Left cardiac atrium (tissue), 4 donors: Measurements from ENCODE around the gene PRRC2C. TPM values are rescaled to one million over a fixed set of nuclear protein-coding genes. Genes with fewer than 3 reads are reported as not detected.
A peak's percentile ranks its signal among the peaks of the same experiment; 100 is the strongest.
"Not testable (repeated sequence)": the region's sequence is repeated elsewhere in the genome, so short reads cannot be mapped to it uniquely, and the experiment has no call there.

Experiments used
- ATAC-seq, 2 donors: fragments of 200-7000 bp; cut with Tn5 transposase; one replicate each; pipeline ENCODE4 v1.9.1; 2020; ENCODE audit warnings: mild to moderate bottlenecking in 2 of 2, moderate library complexity in 2 of 2
- DNase-seq: peaks from one replicate; pipeline ENCODE4 v3.0.0-alpha.2; 2020
- intact Hi-C, 2 donors: fragments of 100-400 bp; cut with DNase I; formaldehyde crosslinking; loops; one replicate each; pipeline versions ENCODE4 v1.14.1 to v1.15.1; 2022 to 2023
- total RNA-seq, 2 donors: library from RNA; stranded (reverse); fragmentation: NEBNext Ultra II Directional; extraction: Animal tissue kit (Norgen Biotek cat#: 25700); gene quantifications; one replicate each; pipeline ENCODE4 v1.2.1, GENCODE V29; 2021
- donor health status: DM: no; HTN: yes; CAD: no.
- donor health status: DM: no; HTN: yes; CAD: no; lungs with severe emphysema.
- donor health status: DM: yes; HTN: yes; CAD: no.
- donor health status: Dilated cardiomyopathy.

PRRC2C gene
- total RNA-seq, 2 donors from 2014 or later, result 53.0 to 70.9 TPM

GRCh38 chr1:171563675-171564074 lies 78.3 kb downstream of the PRRC2C start:
- DNase-seq, result no peak
- intact Hi-C loops, result no loop called here
- no peak for ATAC-seq

- ATAC-seq (no peak), DNase-seq (no peak)
- intact Hi-C loops, result no loop called here
Observed at GRCh38 chr1:171566467-171566866, 81.1 kb downstream of the PRRC2C start.

DNA sequence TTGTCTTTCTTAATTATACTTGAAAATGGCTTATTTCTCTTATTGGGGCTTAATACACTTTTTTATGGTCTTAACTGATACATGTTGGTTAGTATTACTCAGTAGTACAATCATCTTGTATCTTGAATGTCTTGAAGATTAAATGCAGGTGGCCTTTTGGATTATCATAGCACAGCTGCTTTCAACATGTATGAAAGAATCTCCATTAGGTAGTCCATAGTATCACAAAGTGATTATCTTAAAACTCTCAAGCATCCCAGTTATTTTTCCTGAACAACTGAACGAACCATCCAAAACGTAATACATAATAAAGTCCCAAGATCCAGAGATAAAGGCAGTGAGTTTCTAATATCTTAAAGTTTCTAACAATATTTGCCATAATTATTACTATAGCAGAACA lies 85.0 kb downstream of the PRRC2C start:
- DNase-seq, result no peak
- intact Hi-C loops, result no loop called here
- no peak for ATAC-seq

GRCh38 chr1:171576144-171576543 lies 90.8 kb downstream of the PRRC2C start:
- ATAC-seq, result no peak
- no peak for DNase-seq
- intact Hi-C loops, result no loop called here

- DNase-seq, result no peak
- ATAC-seq, result no peak
- intact Hi-C loops, result loop anchor here (5.0 to 10.0 kb wide), 2 partner anchors 49 to 56 kb away; no protein-coding TSS in a partner anchor
Observed at GRCh38 chr1:171581226-171581625, 95.9 kb downstream of the PRRC2C start.

DNA sequence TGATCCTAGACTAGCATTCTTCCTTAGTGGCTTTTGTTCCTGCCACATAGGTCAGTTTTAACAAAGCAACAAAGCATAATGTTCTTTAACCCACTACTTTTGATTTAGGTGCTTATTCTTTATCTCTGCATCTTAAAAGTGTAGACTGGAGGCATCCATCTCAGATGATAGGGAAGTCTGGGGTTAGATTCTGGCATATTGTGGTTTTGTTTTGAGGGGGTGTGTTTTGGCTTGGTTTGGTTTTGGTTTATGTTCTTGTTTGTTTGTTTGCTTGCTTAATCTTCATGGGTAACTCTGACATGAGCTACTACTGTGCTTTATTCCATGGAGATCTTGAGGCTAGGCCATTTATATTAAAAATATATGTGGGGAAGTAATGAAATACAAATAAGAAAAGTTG lies 96.4 kb downstream of the PRRC2C start:
- DNase-seq, result no peak
- no peak for ATAC-seq
- intact Hi-C loops, result loop anchor here (5.0 to 10.0 kb wide), 2 partner anchors 49 to 57 kb away; no protein-coding TSS in a partner anchor

DNA sequence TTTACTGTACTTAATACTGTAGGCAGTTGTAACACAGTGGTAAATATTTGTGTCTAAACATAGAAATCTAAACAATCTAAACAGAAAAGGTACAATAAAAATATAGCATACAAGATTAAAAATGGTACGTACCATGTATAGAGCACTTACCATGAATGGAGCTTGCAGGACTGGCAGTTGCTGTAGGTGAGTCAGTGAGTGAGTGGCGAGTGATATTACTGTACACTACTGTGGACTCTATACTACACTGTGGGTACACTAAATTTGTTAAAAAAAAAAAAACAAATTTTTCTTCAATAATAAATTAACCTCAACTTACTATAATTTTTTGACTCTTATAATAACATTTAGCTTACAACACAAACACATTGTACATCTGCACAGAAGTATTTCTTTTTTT lies 97.3 kb downstream of the PRRC2C start:
- intact Hi-C loops, result loop anchor here (5.0 to 10.0 kb wide), 2 partner anchors 50 to 58 kb away; no protein-coding TSS in a partner anchor
- ATAC-seq (no peak), DNase-seq (no peak)

GRCh38 chr1:171583591-171584201 lies 98.4 kb downstream of the PRRC2C start:
- intact Hi-C loops, result loop anchor here (5.0 to 10.0 kb wide), 2 partner anchors 51 to 59 kb away; no protein-coding TSS in a partner anchor
- no peak for DNase-seq
- no peak for ATAC-seq

GRCh38 chr1:171585715-171586114 lies 100.4 kb downstream of the PRRC2C start:
- intact Hi-C loops, result loop anchor here in 1 of 2 donors (10.0 kb wide), 1 partner anchor 61 kb away; no protein-coding TSS in a partner anchor
- no peak for DNase-seq
- no peak for ATAC-seq

DNA sequence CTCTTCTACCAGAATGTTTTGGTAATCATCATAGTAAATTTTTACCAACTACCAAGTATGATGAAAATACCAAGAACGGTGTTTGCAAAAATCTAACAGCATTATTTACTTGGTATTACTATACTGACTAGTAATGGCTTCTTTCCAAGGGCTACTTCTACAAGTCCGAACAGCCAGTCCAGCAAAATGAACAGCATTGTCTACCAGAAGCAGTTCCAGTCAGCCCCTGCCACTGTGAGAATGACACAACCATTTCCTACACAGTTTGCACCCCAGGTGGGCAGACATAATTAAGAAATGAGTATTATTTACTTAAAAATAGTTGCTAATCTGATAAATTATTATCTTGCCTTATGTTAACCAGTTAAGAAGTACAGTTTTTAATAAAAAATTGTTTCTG lies 102.9 kb downstream of the PRRC2C start:
- DNase-seq (no peak), ATAC-seq (no peak)
- intact Hi-C loops, result loop anchor here in 1 of 2 donors (10.0 kb wide), 1 partner anchor 63 kb away; no protein-coding TSS in a partner anchor

DNA sequence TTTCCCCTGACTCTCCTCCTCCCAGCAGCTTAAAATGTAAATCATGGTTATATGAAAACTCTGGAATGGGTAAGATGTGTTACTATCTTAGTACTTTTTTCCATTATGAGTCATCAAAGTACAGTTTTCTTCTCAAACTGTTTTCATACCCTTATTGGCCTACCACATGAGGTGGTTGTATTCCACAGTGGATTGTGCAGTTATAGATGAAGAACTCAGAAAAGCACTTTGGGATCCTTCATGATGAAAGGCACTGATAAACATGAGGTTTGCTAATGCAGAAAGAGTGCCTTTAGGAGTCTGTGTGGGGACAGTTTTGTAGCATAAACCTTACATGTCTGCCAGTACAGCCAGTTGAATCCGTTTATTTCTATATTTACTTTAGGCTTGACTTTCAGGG lies 104.7 kb downstream of the PRRC2C start:
- no peak for DNase-seq
- ATAC-seq, result no peak
- intact Hi-C loops, result no loop called here

- DNase-seq, result no peak
- intact Hi-C loops, result no loop called here
- peak in 1 of 2 donors; percentile 26 for ATAC-seq
Observed at GRCh38 chr1:171595324-171595723, 110.0 kb downstream of the PRRC2C start.

- no peak for ATAC-seq
- intact Hi-C loops, result no loop called here
- no peak for DNase-seq
Observed at GRCh38 chr1:171596119-171596518, 110.8 kb downstream of the PRRC2C start.

- intact Hi-C loops, result no loop called here
- ATAC-seq, result no peak
- DNase-seq, result no peak
Observed at GRCh38 chr1:171596705-171597104, 111.4 kb downstream of the PRRC2C start.

DNA sequence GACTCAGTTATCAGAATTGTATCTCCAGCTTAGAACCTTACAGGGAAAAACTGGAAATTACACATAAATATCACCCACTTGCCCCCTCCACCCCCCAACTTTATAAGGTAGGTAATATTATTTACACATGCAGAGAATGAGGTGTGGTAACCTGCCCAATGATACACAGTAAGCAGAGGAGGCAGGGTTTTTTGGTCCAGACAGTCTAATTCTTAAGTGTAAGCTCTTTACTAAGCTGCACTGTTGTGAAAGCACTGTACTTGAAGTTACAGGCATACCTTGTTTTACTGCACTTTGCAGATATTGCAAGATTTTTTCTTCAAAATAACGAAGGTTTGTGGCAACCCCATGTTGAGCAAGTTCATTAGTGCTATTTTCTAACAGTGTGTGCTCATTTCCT lies 111.9 kb downstream of the PRRC2C start:
- DNase-seq (no peak), ATAC-seq (no peak)
- intact Hi-C loops, result no loop called here

DNA sequence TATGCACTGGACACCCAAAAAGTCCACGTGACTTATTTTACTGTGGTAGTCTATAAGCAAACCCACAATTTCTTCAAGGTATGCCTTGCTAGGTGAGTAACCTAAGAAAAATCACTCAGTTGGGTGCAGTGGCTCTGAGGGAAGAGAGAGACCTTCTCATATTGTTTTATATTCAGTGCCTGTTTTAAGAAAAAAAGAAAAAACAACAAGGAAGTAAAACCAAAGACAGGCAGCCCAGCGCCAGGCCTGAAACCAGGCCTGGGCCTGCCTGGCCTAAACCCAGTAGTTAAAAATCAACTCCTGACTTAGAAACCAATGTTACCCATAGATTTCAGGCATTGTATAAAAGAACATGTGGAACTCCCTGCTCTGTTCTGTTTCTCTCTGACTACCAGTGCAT lies 115.0 kb downstream of the PRRC2C start:
- DNase-seq, ATAC-seq, intact Hi-C loops: not testable (repeated sequence)

GRCh38 chr1:171600862-171601261 lies 115.5 kb downstream of the PRRC2C start:
- intact Hi-C loops, result no loop called here
- ATAC-seq, result no peak

GRCh38 chr1:171603042-171603441 lies 117.7 kb downstream of the PRRC2C start:
- ATAC-seq, DNase-seq, intact Hi-C loops: not testable (repeated sequence)

More at GRCh38 chr1:171600862-171601261, 115.5 kb downstream of the PRRC2C start:
- no peak for DNase-seq

DNA sequence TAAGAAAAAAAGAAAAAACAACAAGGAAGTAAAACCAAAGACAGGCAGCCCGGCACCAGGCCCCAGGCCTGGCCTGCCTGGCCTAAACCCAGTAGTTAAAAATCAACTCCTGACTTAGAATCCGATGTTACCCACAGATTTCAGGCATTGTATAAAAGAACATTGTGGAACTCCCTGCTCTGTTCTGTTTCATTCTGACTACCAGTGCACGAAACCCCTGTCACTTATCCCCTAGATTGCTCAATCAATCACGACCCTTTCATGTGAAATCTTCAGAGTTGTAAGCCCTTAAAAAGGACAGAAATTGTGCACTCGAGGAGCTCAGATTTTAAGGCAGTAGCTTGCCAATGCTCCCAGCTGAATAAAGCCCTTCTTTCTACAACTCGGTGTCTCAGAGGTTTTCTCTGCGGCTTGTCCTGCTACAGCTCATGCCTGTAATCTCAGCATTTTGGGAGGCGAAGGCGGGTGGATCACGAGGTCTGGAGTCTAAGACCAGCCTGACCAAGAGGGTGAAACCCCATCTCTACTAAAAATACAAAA lies 121.1 kb downstream of the PRRC2C start:
- no peak for ATAC-seq
- intact Hi-C loops, result no loop called here
- DNase-seq, result no peak

- DNase-seq, result no peak
- intact Hi-C loops, result no loop called here
- peak in 1 of 2 donors; percentile 45 for ATAC-seq
Observed at GRCh38 chr1:171610385-171610784, 125.1 kb downstream of the PRRC2C start.

GRCh38 chr1:171611306-171611705 lies 126.0 kb downstream of the PRRC2C start:
- ATAC-seq, result no peak
- intact Hi-C loops, result no loop called here
- no peak for DNase-seq
